NCI-H1048 (cell line): Measurements from ENCODE around the gene DLG1.

Source experiments
- DNase-seq: peaks from one replicate; lab custom pipeline; 2025; lab: John Stamatoyannopoulos, UW

The DLG1 gene

GRCh38 chr3:197014942-197015575, 283.4 kb downstream of the DLG1 start:
- no peak for DNase-seq

- DNase-seq = no peak
Observed at GRCh38 chr3:197014024-197014423, 284.4 kb downstream of the DLG1 start.

- no peak for DNase-seq
Observed at GRCh38 chr3:197012540-197012883, 285.9 kb downstream of the DLG1 start.

GRCh38 chr3:197011780-197012539, 286.5 kb downstream of the DLG1 start:
- DNase-seq = no peak

- no peak for DNase-seq
Observed at GRCh38 chr3:197010556-197011351, 287.7 kb downstream of the DLG1 start.

GRCh38 chr3:197009532-197010019, 288.8 kb downstream of the DLG1 start:
- DNase-seq = no peak

- no peak for DNase-seq
Observed at GRCh38 chr3:197008436-197009209, 289.8 kb downstream of the DLG1 start.

GRCh38 chr3:197007953-197008352, 290.5 kb downstream of the DLG1 start:
- no peak for DNase-seq

- no peak for DNase-seq
Observed at GRCh38 chr3:197007296-197007940, 291.0 kb downstream of the DLG1 start.

GRCh38 chr3:197006860-197007259, 291.6 kb downstream of the DLG1 start:
- no peak for DNase-seq

GRCh38 chr3:197006446-197006845, 292.0 kb downstream of the DLG1 start:
- no peak for DNase-seq

- DNase-seq = no peak
Observed at GRCh38 chr3:197003461-197004385, 294.7 kb downstream of the DLG1 start.

GRCh38 chr3:197002701-197003454, 295.5 kb downstream of the DLG1 start:
- DNase-seq = peak; percentile 46

GRCh38 chr3:197001972-197002700, 296.3 kb downstream of the DLG1 start:
- DNase-seq = no peak

GRCh38 chr3:197001106-197001971, 297.1 kb downstream of the DLG1 start:
- no peak for DNase-seq

- DNase-seq = no peak
Observed at GRCh38 chr3:197000211-197000610, 298.2 kb downstream of the DLG1 start.

- DNase-seq = no peak
Observed at GRCh38 chr3:196998966-196999760, 299.2 kb downstream of the DLG1 start.
